Calu3 (cell line): ENCODE measurements around the gene VIPR2. TPM values are rescaled to one million over a fixed set of nuclear protein-coding genes. Genes with fewer than 3 reads are reported as not detected.
"Not testable (repeated sequence)": the region's sequence is repeated elsewhere in the genome, so short reads cannot be mapped to it uniquely, and the experiment has no call there.

Experiments
- BruUV-seq: library from RNA; stranded (reverse); fragments of 400-500 nt; replicated peaks from 2 replicates; lab custom pipeline; 2021; lab: Mats Ljungman, UMichigan
- CTCF ChIA-PET: fragments of 300-600 bp; sonication (Branson Sonifier 250); formaldehyde crosslinking; loops from one replicate; lab custom pipeline; 2022; ENCODE audit warnings: antibody characterized with exemption; lab: Charles Lee
- DNase-seq: peaks from one replicate; pipeline ENCODE4 v3.0.0; 2022
- H3K27ac Mint-ChIP-seq: one replicate; pipeline ENCODE4 v1.8.0; 2022; ENCODE audit warnings: mixed read lengths; ENCODE audit not compliant: unreplicated experiment
- H3K27me3 Mint-ChIP-seq: one replicate; pipeline ENCODE4 v1.8.0; 2022; ENCODE audit warnings: mixed read lengths; ENCODE audit not compliant: unreplicated experiment
- H3K36me3 Mint-ChIP-seq: one replicate; pipeline ENCODE4 v1.8.0; 2022; ENCODE audit warnings: mild to moderate bottlenecking, moderate library complexity, mixed read lengths; ENCODE audit not compliant: insufficient read depth, unreplicated experiment
- H3K4me1 Mint-ChIP-seq: one replicate; pipeline ENCODE4 v1.8.0; 2022; ENCODE audit warnings: mild to moderate bottlenecking, low read depth, mixed read lengths; ENCODE audit not compliant: unreplicated experiment
- H3K4me3 Mint-ChIP-seq: one replicate; pipeline ENCODE4 v1.8.0; 2022; ENCODE audit warnings: mild to moderate bottlenecking, low read depth, moderate library complexity, mixed read lengths; ENCODE audit not compliant: unreplicated experiment
- H3K9me3 Mint-ChIP-seq: one replicate; pipeline ENCODE4 v1.8.0; 2022; ENCODE audit warnings: low read depth, mixed read lengths; ENCODE audit not compliant: unreplicated experiment
- intact Hi-C: fragments of 100-400 bp; cut with micrococcal nuclease; formaldehyde crosslinking; loops from one replicate; pipeline ENCODE4 v1.10.0; 2022; ENCODE audit not compliant: unreplicated experiment
- total RNA-seq: library from RNA; stranded (reverse); gene quantifications from 2 replicates; pipeline ENCODE4 v1.2.3, GENCODE V29; 2022
- TF ChIP-seq, protein P1 (sequence below): fragments of 200-600 bp; IDR thresholded peaks from one replicate; pipeline ENCODE4 v1.8.0; 2022; ENCODE audit warnings: antibody characterized with exemption; ENCODE audit not compliant: unreplicated experiment

The VIPR2 gene
- total RNA-seq, 1 experiment from 2014 or later = not detected

DNA sequence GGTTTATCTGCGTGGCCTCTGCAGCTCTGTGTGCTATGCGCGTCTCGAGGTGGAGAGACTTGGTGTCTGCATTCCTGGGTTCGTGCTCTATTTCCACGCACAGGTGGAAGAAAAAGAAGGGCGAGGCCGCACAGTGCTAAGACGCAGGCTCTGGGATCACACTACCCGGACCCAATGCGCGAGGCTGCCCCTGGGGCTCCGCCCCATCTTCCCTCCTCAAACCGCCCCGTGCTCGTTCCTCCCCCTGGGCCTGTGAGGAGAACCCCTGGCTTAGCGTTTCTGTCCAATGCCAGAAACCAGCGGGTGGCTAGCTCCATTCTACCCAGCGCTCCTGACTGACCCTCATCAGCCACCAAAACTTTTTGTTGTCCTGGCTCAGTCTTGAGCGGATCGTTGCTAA, 145.2 kb downstream of the VIPR2 start:
- CTCF ChIA-PET = no interaction called here
- intact Hi-C loops = no loop called here
- Mint-ChIP-seq H3K27ac (no peak overlapping the region), H3K36me3 (no peaks in the 10 kb centered on the region), H3K9me3 (peaks cover 2% of the 10 kb centered on the region), H3K4me1 (no peaks in the 10 kb centered on the region), H3K27me3 (peaks cover 14% of the 10 kb centered on the region), H3K4me3 (no peak overlapping the region)
- TF ChIP-seq, protein P1, sequence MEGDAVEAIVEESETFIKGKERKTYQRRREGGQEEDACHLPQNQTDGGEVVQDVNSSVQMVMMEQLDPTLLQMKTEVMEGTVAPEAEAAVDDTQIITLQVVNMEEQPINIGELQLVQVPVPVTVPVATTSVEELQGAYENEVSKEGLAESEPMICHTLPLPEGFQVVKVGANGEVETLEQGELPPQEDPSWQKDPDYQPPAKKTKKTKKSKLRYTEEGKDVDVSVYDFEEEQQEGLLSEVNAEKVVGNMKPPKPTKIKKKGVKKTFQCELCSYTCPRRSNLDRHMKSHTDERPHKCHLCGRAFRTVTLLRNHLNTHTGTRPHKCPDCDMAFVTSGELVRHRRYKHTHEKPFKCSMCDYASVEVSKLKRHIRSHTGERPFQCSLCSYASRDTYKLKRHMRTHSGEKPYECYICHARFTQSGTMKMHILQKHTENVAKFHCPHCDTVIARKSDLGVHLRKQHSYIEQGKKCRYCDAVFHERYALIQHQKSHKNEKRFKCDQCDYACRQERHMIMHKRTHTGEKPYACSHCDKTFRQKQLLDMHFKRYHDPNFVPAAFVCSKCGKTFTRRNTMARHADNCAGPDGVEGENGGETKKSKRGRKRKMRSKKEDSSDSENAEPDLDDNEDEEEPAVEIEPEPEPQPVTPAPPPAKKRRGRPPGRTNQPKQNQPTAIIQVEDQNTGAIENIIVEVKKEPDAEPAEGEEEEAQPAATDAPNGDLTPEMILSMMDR = no peak
- no peak for DNase-seq
- no TSS peak for BruUV-seq

DNA sequence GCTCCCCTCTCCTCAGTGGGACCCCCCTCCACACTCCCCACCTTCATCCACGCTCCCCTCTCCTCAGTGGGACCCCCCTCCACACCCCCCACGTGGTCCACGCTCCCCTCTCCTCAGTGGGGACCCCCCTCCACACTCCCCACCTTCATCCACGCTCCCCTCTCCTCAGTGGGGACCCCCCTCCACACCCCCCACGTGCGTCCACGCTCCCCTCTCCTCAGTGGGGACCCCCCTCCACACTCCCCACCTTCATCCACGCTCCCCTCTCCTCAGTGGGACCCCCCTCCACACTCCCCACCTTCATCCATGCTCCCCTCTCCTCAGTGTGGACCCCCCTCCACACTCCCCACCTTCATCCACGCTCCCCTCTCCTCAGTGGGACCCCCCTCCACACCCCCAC, 146.4 kb downstream of the VIPR2 start:
- H3K27ac Mint-ChIP-seq, H3K4me3 Mint-ChIP-seq, DNase-seq, intact Hi-C loops, H3K36me3 Mint-ChIP-seq, H3K9me3 Mint-ChIP-seq, BruUV-seq, H3K27me3 Mint-ChIP-seq, H3K4me1 Mint-ChIP-seq: not testable (repeated sequence)
- CTCF ChIA-PET = interaction anchor here (0.6 kb wide), 1 partner anchor 420 kb away, joined by 5 read pairs; no protein-coding TSS in a partner anchor

DNA sequence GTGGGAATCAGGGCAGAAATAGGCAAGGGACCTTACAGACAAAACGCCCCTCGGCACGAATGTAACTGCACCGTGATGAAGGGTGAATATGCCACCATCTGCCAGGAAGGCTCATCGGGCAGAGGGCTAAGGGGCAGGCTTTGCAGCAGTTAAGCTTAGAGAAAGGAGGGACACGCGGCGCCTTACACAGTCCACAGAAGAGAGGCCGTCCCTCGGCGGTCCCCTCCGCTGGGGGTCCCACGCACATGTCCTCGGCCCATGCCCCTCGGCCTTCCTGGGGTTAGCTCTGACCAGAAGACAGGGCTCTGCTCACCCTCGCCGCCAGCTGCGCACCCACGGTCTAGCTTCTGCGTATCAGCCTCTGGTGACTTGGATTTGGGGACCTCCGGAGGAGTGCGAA, 147.2 kb downstream of the VIPR2 start:
- CTCF ChIA-PET = interaction anchor here (0.6 kb wide), 1 partner anchor 420 kb away, joined by 5 read pairs; no protein-coding TSS in a partner anchor
- no peaks in the 10 kb centered on the region for H3K36me3 Mint-ChIP-seq
- intact Hi-C loops = no loop called here
- DNase-seq = no peak
- peaks cover 2% of the 10 kb centered on the region for H3K9me3 Mint-ChIP-seq
- H3K27me3 Mint-ChIP-seq = peaks cover 12% of the 10 kb centered on the region
- H3K4me1 Mint-ChIP-seq = no peaks in the 10 kb centered on the region
- H3K27ac Mint-ChIP-seq = no peak overlapping the region
- TF ChIP-seq, protein P1 = no peak
- BruUV-seq = no TSS peak
- no peak overlapping the region for H3K4me3 Mint-ChIP-seq

DNA sequence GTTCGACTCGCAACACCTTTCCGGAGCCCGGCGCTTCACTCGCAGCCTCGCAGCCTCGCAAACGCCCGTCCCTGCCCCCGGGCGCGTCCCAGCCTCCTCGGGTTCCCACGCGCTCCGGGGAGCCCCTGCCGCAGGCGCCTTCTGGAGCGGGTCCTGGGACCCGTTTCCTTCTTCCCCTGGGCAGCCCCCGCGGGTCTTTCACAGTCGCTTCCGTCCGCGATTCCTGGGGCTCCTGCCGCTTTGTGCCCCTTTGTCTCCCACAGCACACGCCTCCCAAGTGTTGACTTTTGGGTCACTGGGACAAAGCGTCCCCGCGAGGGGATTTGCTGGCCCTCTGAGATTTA, 147.6 kb downstream of the VIPR2 start:
- Mint-ChIP-seq H3K27me3 (peaks cover 12% of the 10 kb centered on the region), H3K4me1 (no peaks in the 10 kb centered on the region), H3K9me3 (peaks cover 2% of the 10 kb centered on the region), H3K27ac (no peak overlapping the region), H3K36me3 (no peaks in the 10 kb centered on the region), H3K4me3 (no peak overlapping the region)
- DNase-seq = no peak
- CTCF ChIA-PET = no interaction called here
- BruUV-seq = no TSS peak
- intact Hi-C loops = no loop called here
- TF ChIP-seq, protein P1 = no peak

DNA sequence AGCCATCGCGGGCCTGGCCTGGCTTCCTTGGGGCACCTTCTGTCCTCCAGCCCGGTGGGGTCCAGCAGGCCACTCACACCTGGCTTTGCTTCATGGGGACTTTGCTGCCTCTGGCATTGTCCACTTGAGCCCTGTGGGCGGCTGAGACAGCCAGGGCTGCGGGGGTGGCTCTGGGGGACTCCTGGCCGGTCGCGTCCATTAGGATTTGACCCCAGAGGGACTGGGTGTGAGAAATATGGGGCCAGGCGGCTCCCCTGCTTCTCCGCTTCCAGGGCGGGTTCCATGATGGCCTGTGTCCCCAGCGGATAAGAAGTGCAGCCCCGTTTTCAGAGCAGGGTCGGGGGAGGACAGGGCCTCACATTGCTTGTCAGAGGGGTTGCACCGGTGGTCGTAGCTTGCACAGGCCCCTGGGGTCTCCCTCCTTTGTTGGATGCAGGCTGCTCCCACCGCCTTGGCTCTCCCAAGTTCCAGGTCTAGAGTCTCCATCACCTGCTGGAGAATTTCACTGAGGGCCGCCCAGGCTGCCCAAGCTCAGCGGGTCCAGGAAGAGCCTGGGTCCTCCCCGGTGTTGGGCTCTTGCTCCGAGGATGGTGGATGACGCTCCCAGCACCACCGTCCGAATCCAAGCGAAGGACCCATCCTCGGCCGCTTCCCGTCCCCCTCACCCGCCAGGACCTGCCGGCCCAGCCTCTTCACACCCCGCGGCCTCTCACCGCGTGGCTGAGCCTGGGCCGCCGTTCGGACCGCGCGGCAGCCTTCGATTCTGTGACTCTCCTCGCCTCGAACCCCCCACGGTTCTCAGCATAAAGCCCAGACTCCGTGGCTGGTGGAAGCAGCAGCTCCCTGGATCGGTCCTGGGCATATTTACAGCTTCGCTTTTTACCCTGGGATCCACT, 148.2 kb downstream of the VIPR2 start:
- Mint-ChIP-seq H3K27me3 (peaks cover 12% of the 10 kb centered on the region), H3K9me3 (peaks cover 2% of the 10 kb centered on the region), H3K4me3 (no peak overlapping the region), H3K36me3 (no peaks in the 10 kb centered on the region), H3K27ac (no peak overlapping the region), H3K4me1 (no peaks in the 10 kb centered on the region)
- no peak for DNase-seq
- no TSS peak for BruUV-seq
- TF ChIP-seq, protein P1 = no peak
- CTCF ChIA-PET = no interaction called here
- intact Hi-C loops = no loop called here
